ENCODE data around the gene MED9.

GRCh38 chr17:17525311-17525710, 48.5 kb downstream of the MED9 start:
- TF ChIP-seq TCF7L2 (IDR thresholded peaks at IDR 0.05; ENCODE audit: borderline replicate concordance, low read depth, low read length): no peak
- TF ChIP-seq, protein P1, sequence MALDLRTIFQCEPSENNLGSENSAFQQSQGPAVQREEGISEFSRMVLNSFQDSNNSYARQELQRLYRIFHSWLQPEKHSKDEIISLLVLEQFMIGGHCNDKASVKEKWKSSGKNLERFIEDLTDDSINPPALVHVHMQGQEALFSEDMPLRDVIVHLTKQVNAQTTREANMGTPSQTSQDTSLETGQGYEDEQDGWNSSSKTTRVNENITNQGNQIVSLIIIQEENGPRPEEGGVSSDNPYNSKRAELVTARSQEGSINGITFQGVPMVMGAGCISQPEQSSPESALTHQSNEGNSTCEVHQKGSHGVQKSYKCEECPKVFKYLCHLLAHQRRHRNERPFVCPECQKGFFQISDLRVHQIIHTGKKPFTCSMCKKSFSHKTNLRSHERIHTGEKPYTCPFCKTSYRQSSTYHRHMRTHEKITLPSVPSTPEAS (tag by site-specific recombination; IDR thresholded peaks at IDR 0.05): no peak
- TF ChIP-seq, protein P2, sequence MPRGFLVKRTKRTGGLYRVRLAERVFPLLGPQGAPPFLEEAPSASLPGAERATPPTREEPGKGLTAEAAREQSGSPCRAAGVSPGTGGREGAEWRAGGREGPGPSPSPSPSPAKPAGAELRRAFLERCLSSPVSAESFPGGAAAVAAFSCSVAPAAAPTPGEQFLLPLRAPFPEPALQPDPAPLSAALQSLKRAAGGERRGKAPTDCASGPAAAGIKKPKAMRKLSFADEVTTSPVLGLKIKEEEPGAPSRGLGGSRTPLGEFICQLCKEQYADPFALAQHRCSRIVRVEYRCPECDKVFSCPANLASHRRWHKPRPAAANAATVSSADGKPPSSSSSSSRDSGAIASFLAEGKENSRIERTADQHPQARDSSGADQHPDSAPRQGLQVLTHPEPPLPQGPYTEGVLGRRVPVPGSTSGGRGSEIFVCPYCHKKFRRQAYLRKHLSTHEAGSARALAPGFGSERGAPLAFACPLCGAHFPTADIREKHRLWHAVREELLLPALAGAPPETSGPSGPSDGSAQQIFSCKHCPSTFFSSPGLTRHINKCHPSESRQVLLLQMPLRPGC (tag by site-specific recombination; IDR thresholded peaks at IDR 0.05): no peak
- no peak for TF ChIP-seq ZNF266 (tag by site-specific recombination; IDR thresholded peaks at IDR 0.05; ENCODE audit: low read depth)
- TF ChIP-seq ZNF529 (tag by site-specific recombination; IDR thresholded peaks at IDR 0.05; ENCODE audit: insufficient replicate concordance): no peak
- TF ChIP-seq SETDB1 (IDR thresholded peaks at IDR 0.05; ENCODE audit: insufficient read length, low read length): no peak
- no peak for TF ChIP-seq CTCF (tag by site-specific recombination; IDR thresholded peaks at IDR 0.05)
- TF ChIP-seq SCRT1 (tag by site-specific recombination; IDR thresholded peaks at IDR 0.05; ENCODE audit: borderline replicate concordance): no peak
- no peak for TF ChIP-seq ZNF610 (tag by site-specific recombination; IDR thresholded peaks at IDR 0.05; ENCODE audit: borderline replicate concordance)
- no peak for TF ChIP-seq ZBTB48 (tag by site-specific recombination; IDR thresholded peaks at IDR 0.05)
- no peak for TF ChIP-seq ZNF571 (tag by site-specific recombination; IDR thresholded peaks at IDR 0.05)
- no peak for TF ChIP-seq ZBTB7A (tag by site-specific recombination; IDR thresholded peaks at IDR 0.05; ENCODE audit: low read depth)
- TF ChIP-seq ZNF239 (tag by site-specific recombination; IDR thresholded peaks at IDR 0.05): no peak
